Measurements from ENCODE around the gene BTBD10.

BTBD10 gene

DNA sequence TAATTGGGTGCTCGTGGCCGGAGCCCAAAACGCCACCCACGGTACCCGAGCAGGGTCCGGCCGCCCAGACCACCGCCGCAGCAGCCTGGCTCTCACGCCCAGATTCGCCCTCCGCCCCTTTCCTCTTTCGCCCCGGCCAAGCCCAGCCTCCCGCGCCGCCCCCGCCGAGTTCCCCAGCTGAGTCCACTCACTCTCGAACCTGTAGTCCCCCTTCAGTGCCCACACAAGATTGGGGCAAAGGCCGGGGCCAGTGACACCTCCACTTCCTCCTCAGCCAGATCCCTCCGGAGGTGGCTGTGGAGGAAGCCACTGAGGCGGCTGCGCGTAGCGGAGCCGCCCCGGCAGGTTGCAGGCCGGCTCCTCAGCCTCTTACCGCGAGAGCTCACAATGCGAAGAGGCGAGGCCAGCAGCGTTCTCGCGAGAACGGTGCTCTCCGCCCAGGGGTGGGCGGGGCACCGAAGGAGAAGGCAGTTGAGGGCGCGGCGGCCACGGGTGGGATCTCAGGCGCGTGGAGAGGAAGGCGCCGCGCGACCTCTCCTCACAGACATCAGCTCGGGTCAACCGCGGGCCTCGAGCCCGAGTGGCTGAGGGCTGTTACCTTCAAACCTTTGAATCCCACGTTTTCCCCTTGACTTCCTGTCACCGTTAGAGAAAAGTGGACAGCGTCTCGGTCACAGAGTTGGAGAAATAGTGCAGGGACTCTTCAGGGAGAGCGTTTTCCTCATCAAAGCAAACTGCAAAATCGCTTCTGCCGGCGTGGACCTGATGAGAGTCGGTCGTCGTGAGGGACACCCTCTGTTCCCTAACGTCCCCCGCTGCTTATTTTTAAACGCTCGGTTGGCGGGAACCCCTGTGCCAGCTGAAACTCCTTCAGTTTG lies at the start of gene BTBD10:
TSS of gene BTBD10 (minus strand) at position 322 of the 878 bp plus-strand sequence. CDS start 18,098 bp downstream, outside the sequence.
- no peak for FAIRE-seq
- DNase-seq (ENCODE audit: low spot score) = peak; percentile 83

- FAIRE-seq = no peak
- DNase-seq (ENCODE audit: low spot score) = no peak
These were observed 40.4 kb upstream of the BTBD10 start for GRCh38 chr11:13503393-13503792.

DNA sequence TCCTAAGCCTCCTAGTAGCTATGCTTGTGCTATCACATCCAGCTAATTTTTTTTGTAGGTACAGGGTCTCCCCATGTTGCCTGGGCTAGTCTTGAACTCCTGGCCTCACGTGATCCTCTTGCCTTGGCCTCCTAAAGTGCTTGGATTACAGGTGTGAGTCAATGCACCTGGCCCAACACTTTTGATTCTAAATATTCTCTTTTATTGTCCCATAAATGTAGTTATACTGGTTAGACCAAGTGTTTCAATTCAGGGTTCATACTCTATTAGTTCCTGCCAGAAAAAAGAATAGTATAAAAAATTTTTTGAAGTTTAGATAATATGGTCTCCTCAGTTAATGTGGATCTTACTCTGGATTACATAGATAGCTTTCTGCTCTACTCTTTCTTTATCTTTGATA lies 39.5 kb upstream of the BTBD10 start:
- DNase-seq (ENCODE audit: low spot score) = no peak
- FAIRE-seq = no peak

- no peak for FAIRE-seq
These were observed 32.9 kb upstream of the BTBD10 start, which contains the start of gene PTH for GRCh38 chr11:13495929-13496328. Gene PTH, minus strand, starts transcription at chr11:13495997. Its CDS starts 3,142 bp downstream, at chr11:13492855.

DNA sequence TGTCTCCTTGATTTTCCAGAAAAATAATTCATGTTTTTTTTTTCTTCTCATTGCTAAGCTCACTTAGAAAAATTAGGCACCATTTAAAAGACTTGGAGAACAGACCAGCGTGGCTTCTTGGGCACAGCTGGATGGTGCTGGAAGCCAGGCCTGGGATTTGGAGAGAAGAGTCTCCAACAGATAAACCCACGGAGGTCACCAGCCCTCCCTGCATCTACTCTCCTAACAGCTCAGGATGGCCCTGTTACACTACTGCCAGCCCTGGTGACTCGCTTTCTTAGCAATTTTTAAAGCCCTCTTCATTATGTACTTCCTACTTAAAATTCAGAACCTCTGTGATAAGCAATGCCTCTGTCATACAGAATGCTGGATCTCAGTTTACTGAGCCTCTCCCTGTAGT lies 31.0 kb upstream of the BTBD10 start:
- FAIRE-seq (no peak), DNase-seq (ENCODE audit: low spot score) (no peak)

More at GRCh38 chr11:13495929-13496328, 32.9 kb upstream of the BTBD10 start, which contains the start of gene PTH:
- DNase-seq (ENCODE audit: low spot score) = no peak

DNA sequence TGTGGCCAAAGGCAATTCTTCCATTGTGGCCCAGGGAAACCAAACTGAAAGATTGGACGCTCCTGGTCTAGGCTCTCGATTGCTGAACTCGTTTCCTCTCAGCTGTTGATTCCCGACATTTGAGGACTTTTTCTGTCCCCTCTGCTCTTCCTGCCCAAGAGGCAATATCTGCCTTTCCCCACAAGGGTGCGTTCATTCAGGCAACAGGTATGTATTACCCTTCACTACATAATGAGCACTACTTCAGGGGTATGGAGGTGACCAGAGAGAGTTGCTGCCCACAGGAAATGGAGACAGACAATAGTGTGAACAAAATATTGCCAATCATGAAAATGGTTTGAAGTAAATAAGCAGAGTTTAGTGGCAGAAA lies 24.6 kb upstream of the BTBD10 start:
- FAIRE-seq = no peak
- DNase-seq (ENCODE audit: low spot score) = no peak

DNA sequence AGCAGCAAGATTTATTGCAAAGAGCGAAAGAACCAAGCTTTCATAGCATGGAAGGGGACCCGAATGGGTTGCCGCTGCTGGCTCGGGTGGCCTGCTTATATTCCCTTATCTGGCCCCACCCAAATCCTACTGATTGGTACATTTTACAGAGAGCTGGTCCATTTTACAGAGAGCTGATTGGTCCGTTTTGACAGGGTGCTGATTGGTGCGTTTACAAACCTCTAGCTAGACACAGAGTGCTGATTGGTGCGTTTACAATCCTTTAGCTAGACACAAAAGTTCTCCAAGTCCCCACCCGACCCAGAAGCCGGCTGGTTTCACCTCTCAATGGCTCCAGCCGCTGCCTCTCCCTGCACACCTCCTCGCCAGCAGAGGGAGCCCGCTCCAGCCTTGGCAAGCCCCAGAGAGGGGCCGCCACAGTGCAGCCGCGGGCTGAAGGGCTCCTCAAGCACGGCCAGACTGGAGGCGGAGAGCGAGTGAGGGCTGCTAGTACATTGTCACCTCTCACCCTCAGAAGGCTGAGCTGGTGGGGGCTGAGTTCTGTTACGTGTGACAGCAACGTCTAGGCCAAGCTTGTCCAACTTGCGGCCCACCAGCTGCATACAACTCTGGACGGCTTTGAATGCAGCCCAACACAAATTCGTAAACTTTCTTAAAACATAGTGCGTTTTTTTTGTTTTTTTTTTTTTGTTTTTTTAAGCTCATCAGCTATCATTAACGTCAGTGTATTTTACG lies 24.1 kb upstream of the BTBD10 start:
- DNase-seq (ENCODE audit: low spot score) (no peak), FAIRE-seq (no peak)

DNA sequence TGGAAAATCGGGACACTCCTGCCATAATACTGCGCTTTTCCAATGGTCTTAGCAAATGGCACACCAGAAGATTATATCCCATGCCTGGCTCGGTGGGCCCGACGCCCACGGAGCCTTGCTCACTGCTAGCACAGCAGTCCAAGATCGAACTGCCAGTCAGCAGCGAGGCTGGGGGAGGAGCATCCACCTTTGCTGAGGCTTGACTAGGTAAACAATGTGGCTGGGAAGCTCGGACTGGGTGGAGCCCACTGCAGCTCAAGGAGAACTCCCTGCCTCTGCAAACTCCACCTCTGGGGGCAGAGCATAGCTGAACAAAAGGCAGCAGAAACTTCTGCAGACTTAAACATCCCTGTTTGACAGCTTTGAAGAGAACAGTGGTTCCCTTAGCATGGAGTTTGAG lies 17.2 kb upstream of the BTBD10 start:
- DNase-seq (ENCODE audit: low spot score) (no peak), FAIRE-seq (no peak)

GRCh38 chr11:13479688-13480087 lies 16.7 kb upstream of the BTBD10 start:
- FAIRE-seq (no peak), DNase-seq (ENCODE audit: low spot score) (no peak)

DNA sequence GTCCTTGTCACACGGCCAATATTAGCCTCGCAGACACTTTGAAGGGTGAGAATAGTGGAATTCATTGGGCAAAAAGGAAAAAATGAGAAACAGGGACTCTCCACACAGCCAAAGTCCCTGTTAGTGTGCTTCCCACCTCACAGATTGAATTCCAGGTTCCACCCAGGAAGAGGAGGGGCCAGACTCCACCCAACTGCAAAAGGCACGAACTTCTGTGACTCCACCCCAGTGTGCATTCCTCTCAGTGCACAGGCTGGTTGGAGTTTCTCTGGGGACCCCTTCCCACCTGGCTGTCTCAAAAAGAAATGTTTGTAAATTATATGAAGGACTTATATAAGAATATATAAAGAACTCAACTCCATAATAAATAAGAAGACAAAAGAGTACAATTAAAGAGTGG lies 12.1 kb upstream of the BTBD10 start:
- FAIRE-seq = no peak
- DNase-seq (ENCODE audit: low spot score) = no peak

GRCh38 chr11:13473013-13473722 lies 10.1 kb upstream of the BTBD10 start:
- DNase-seq (ENCODE audit: low spot score) = no peak
- FAIRE-seq = no peak

DNA sequence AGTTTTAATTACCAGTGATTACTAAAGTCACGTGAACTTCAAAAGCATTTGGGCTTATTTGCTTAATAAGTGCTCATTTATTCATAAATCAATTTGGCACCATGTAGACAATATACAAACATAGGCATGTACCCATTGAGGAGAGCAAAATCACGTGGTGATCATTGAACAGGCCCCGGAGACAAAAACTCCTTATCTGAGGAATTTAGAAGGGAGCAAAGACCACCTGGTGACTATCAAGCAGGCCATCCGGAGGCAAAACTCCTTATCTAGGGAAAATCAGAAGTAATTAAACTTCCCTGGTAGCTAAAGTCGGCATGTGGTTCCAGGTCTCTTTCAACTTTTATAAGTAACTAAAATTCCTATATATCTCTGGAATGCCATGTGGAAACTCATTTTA lies 5.7 kb upstream of the BTBD10 start:
- DNase-seq (ENCODE audit: low spot score) (no peak), FAIRE-seq (no peak)

GRCh38 chr11:13465909-13466371 lies 2.9 kb upstream of the BTBD10 start:
- DNase-seq (ENCODE audit: low spot score) (peak; percentile 29), FAIRE-seq (peak; percentile 47)

GRCh38 chr11:13463779-13464290 lies 813 bp upstream of the BTBD10 start:
- FAIRE-seq (no peak), DNase-seq (ENCODE audit: low spot score) (no peak)

GRCh38 chr11:13462311-13462900 lies 616 bp downstream of the BTBD10 start:
- FAIRE-seq = peak; percentile 48
- peak; percentile 54 for DNase-seq (ENCODE audit: low spot score)

DNA sequence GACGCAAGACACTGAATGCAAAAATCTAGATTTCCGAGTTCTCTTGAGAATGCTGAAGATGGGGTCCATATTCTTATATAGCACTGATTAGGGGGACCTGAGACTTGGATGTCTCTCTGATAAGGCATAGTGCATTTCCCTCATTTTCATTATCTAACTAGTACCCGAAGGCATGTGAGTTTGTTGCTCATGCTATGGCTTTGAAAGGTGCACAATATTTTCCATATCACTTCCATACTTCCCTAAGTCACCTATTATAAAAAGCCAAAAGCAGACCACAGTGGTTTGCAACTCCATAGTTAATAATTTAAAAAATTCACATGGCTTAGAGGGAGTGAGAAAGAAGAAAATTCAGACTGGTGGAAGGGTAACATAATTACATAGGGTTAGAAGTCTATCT lies 1.7 kb downstream of the BTBD10 start:
- FAIRE-seq (peak; percentile 54), DNase-seq (ENCODE audit: low spot score) (no peak)

- no peak for FAIRE-seq
These were observed 12.1 kb downstream of the BTBD10 start for GRCh38 chr11:13450832-13451397.

DNA sequence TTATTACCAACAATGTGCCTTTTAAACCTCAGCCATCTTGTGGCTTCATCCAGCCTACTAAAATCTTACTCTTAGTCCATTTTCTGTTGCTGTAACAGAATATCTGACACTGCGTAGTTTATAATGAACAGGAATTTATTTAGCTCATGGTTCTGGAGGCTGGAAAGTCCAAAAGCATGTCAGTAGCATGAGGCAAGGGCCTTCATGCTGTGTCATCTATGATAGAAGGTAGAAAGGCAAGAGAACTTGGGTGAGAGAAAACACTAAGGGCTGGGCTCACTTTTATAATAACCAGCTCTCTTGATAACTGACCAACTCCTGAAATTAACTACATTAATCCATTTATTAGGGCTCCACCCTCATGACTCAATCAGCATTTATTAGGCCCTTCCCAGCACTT lies 13.5 kb downstream of the BTBD10 start:
- DNase-seq (ENCODE audit: low spot score) (no peak), FAIRE-seq (no peak)

More at GRCh38 chr11:13450832-13451397, 12.1 kb downstream of the BTBD10 start:
- no peak for DNase-seq (ENCODE audit: low spot score)

DNA sequence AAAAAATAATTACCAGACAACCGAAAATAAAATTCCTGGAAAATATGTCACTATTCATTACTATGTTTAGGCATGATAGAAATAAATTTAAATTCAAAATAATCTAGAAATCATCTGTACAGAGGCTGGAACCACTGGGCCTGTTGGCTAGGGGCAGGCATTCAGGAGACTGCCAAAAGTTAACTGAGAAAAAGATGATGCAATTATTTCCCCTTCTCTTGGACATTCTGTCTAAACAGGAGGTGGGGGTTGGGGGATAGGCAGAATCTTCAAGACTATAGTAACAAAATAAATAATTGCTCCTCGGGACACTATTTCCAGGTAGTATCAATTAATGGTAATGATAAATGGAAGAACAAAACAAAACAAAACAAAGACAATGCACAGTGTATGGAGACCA lies 14.1 kb downstream of the BTBD10 start:
- DNase-seq (ENCODE audit: low spot score) (no peak), FAIRE-seq (no peak)

DNA sequence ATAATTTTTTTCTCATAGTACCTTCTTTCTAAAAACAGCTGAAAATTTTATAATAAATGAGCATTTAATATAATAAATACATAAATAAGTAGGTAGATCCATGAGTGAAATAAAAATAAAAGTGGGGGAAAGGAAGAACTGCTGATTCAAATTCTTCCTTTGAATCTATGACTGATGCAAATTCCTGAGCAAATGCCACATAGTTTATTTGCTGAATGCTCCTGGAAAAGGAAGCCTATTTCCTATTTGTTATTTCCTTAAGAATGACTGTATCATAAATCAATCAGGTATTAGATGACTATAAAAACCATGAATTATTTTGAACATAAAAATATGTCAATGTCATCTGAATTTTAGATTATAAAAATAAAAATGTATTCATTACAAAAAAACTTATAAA lies 16.6 kb downstream of the BTBD10 start:
- FAIRE-seq = peak; percentile 62
- peak; percentile 16 for DNase-seq (ENCODE audit: low spot score)

GRCh38 chr11:13445588-13445987 lies 17.4 kb downstream of the BTBD10 start:
- DNase-seq (ENCODE audit: low spot score) (no peak), FAIRE-seq (no peak)
